Upper lobe of left lung (tissue), 4 donors: ENCODE data around the gene VEPH1.

Source experiments
- CTCF ChIP-seq, 6 experiments: fragments of 450-650 bp in 4 of 6; fragments of 200-600 bp in 2 of 6; sonication (generic) in 2 of 6; IDR thresholded peaks; one replicate each; pipeline ENCODE4 v1.5.1; 2016 to 2019; ENCODE audit warnings: antibody characterized with exemption in 6 of 6
- POLR2A ChIP-seq, 4 donors: fragments of 450-650 bp; IDR thresholded peaks; one replicate each; pipeline ENCODE4 v1.5.1; 2016 to 2017; ENCODE audit warnings: antibody characterized with exemption in 4 of 4, mild to moderate bottlenecking in 2 of 4
- POLR2AphosphoS5 ChIP-seq, 2 donors: sonication (generic); formaldehyde crosslinking; IDR thresholded peaks; one replicate each; pipeline ENCODE4 v1.5.1; 2017; ENCODE audit warnings: antibody characterized with exemption in 2 of 2

DNA sequence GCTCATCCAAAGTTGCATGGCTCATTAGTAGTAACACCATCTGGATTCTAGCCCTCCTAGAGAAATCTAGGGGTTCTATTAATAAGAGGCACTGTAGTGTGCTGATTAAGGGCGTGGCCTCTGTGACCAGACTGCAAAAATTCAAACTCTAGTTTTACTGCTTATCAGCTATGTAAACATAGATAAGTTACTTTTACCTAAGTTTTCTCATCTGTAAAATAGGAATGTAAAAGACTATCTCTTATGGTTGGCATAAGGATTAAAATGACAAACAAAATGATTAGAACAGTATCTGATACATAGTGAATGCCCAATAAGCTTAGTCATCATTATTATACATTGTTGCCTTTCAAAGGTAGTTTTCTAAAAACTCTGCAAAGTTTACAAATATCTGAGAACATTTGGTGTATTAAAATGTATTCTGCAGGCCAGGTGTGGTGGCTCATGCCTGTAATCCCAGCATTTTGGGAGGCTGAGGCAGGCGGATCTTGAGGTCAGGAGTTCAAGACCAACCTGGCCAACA lies 62.1 kb downstream of the VEPH1 start:
- TF ChIP-seq CTCF (IDR thresholded peaks at IDR 0.05) (no peak), POLR2A (IDR thresholded peaks at IDR 0.05) (no peak), POLR2AphosphoS5 (IDR thresholded peaks at IDR 0.05) (no peak)
